Heart left ventricle (tissue), 13 donors: ENCODE measurements around the gene UBN1.

Source experiments
- CTCF ChIP-seq, 12 donors: fragments of 200-600 bp; sonication (generic) in 4 of 12; IDR thresholded peaks; one replicate each; pipeline versions ENCODE4 v1.5.0 to v1.8.0; 2018 to 2022; ENCODE audit warnings: antibody characterized with exemption in 12 of 12, mild to moderate bottlenecking in 5 of 12
- POLR2A ChIP-seq, 2 donors: fragments of 450-650 bp; IDR thresholded peaks; one replicate each; pipeline ENCODE4 v1.6.1; 2017; ENCODE audit warnings: antibody characterized with exemption in 2 of 2, mild to moderate bottlenecking in 2 of 2, moderate library complexity in 2 of 2
- donor health status: ischemic (EF 13 %, LVEDD 7.1; RV severe dilation, severe dysfunction).
- donor health status: DM: no; HTN: yes; CAD: no.
- donor health status: DM: no; HTN: no; CAD: no.
- donor health status: ischemic (EF 25% LVEDD 6.9; RV normal size, moderate dysfunction).
- donor health status: ischemic (EF 25% LVEDD 5.7; RV mildly dilated, moderate dysfunction).
- donor health status: ischemic (EF 35%, LVEDD 5.7; RV mildly dilated, moderate dysfunction).
- donor health status: nonischemic (EF 11% LVEDD 7.7; RV severe dilation, severe dysfunction).
- donor health status: DM: yes; HTN: yes; CAD: no.
- donor health status: PGD.
- donor health status: ischemic (EF 29% LVEDD 5.4; RV normal size, mild dysfunction).
- donor health status: nonischemic (EF 23%, LVEDD 6.1; RV moderate dilation, normal function).

- TF ChIP-seq POLR2A (IDR thresholded peaks at IDR 0.05) (no peak), CTCF (IDR thresholded peaks at IDR 0.05) (no peak)
Observed at GRCh38 chr16:4913130-4913773, 66.0 kb downstream of the UBN1 start.
